GM19468 (cell line): ENCODE measurements around the gene GNAS-AS1.

Experiments used
- ATAC-seq: cut with Tn5 transposase; IDR thresholded peaks from one replicate; pipeline ENCODE4 v1.9.1; 2021; ENCODE audit warnings: mild to moderate bottlenecking, moderate library complexity, moderate number of reproducible peaks; ENCODE audit not compliant: unreplicated experiment; ENCODE audit errors: extremely low read depth

GNAS-AS1 gene

DNA sequence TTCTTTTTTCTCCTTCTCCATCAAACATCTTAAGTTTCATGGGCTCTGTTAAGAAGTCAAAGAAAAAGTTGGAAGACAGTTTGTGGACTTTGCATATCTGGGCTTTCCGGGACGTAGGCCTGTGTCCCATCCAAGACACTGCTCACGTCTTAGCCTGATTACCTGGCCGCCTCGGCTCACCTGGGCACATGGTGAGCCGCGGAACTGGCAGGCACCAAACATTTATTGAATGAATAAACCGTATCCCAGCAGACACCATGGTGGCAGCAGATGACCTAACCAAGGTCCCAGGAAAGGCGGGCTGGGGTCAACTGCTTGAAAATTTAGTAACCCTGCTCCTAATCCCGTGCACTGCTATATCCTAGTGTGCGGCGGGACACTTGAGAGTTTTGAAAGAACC is 37.4 kb upstream of the GNAS-AS1 start:
- ATAC-seq, result no peak

DNA sequence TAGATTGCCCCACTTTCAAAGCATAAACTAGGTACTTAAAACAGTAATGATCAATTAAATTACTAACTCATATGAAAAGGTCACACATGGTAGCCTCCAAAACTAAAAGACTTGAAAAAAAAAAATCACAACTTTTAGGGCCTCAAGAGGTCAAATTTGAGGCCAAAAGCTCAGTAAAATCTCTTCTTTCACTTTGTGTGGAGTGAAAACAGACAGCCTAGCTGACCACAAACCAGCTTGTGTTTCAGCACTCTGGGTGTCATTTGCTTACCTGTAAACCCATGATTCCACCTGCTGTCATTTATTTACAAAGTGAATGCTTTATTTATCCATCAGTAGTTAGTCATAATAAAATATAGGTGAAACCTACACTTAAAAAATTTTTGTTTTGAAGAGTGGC is 35.8 kb upstream of the GNAS-AS1 start:
- ATAC-seq, result no peak

GRCh38 chr20:58884966-58885365 is 34.3 kb upstream of the GNAS-AS1 start:
- ATAC-seq, result no peak

DNA sequence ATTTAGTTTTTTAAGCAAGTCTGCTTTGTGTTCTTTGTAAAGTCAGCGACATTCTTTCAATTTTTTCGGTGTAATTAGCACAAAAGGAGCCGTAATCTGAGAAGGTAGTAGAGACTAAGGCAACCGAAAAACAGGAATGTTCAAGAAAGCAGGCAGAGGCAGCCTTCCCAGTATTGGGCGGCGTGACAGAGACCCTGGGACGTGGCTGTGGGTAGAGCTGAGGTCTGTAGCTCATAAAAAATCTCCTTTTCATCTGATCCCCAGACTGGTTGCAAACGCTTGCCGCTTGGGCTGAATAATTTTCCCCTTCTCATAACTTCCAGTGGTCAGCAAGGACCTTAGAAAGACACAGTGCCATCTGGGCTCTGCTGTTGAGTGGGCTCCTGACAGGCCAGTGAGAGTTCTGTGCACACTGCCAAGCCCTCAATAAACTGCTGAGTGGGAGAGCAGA is 32.6 kb upstream of the GNAS-AS1 start:
- ATAC-seq, result no peak

- ATAC-seq, result no peak
Measured at GRCh38 chr20:58882704-58883089, 32.0 kb upstream of the GNAS-AS1 start.

DNA sequence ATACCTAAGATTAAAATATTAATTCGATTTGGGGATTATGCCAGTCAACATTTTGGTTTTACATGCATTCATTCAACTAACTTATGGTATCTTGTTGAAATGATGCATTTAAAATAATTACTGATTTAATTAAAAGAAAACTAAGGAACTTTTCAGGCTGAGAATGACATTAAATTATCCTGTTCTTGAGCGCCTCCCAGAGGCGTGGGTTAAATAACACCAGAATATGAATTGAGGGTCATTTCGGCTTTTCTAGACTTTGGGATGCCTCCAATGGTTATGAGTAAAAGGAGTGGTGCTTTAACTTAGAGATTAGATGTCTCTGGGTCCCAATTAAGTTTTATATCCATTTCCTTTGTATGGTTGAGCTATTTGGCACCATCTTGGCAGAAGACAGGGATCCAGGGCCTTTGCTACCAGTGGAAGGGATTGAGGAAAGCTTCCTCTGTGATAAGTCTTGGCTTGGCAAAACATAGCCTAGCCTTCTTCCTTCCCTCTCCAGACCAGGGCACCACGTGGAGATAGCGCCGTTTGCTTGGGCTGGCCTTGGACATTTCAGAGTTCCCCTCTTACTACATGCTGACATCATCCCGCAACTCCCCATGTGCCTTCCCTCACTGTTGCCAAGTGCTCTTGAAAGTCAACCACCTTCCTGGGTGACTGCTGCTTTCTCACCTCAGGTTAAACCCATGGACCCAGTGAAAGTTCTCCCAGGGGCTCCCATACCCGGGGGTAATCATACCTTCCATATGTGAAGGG is 30.5 kb upstream of the GNAS-AS1 start:
- ATAC-seq, result no peak

DNA sequence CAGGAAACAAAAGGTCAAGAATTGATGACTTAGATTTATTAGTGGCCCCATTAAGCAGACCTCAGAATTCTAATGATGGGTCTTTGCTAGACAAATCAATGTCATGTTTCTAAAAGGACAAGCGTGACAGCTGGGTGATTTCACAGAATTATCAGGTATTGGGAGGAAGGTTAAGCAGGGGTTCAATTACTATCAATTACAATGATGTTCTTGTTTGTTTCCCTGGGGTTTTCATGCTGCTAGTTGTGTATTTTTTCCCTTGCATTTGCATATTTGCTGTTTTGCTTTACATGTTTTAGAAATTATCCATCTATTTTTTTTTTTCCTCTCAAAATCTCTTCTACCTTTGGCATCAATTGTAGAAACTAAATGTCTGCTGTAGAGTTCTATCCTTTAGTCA is 29.7 kb upstream of the GNAS-AS1 start:
- no peak for ATAC-seq

DNA sequence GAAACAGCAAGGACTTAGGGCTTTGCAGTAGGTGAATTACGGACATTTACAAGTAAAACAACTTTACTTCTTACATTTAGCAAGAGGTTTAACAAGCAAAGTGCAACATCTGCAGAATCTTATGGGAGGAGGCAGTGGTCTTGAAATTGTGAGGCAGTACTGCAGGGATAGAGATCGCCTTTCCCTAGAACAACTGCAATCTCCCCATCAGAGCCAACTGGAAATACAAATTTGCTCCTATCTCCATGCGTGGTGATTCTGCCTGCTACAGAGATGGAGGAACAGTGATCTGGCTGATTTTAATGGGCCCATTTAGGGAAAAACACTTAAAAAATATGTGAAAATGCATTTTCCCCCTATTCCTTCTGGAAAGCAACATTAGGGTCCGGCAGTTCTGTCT is 27.7 kb upstream of the GNAS-AS1 start:
- no peak for ATAC-seq

DNA sequence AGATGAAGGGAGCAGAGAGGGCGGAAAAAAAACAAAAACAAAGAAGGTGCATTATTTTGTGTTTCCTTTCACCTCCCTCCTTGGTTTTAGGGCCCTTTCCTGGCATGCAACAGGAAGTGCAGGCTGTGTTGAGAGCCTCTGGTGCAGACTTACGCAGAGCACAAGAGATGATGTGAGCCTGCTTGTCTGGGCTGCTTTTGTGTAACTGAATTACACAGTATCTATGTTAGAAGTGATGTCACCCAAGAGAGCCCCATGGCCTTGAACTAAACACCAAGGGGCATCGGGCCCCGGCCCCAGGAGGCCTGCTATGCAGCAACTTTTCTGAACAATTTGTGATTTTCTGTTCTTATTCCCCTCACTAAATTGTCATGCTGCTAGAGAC is 27.3 kb upstream of the GNAS-AS1 start:
- ATAC-seq, result no peak

GRCh38 chr20:58877050-58877975 is 26.6 kb upstream of the GNAS-AS1 start:
- ATAC-seq, result no peak

- ATAC-seq, result no peak
Measured at GRCh38 chr20:58876437-58876836, 25.7 kb upstream of the GNAS-AS1 start.

DNA sequence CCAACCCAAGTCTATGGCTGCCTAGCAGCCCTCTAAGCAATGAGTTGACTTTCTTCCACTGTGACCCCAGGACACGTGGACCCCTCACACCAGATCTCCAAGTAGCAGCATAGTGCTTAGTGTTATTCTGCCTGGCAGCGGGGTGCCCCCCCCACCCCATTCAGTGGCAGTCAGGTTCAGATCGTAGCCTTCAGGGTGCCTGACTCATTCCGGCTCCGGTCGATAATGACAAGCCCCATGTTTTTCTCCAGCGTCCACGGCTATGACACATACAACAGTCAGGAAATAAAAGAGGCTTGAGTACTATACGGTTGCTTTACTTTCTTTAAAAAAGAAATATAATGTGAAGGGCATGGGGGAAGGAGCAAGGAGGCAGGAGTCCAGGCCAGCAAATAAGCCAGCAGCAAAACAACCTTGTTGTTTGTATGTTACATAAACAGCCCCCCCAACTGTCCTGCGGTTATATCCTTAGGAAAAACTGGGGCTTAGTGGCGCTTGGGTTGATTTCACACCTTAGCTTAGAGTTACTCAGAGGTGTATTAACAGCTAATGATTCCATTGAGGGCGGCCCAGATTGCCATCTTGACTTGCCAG is 24.9 kb upstream of the GNAS-AS1 start:
- no peak for ATAC-seq

- ATAC-seq, result no peak
Measured at GRCh38 chr20:58875111-58875510, 24.4 kb upstream of the GNAS-AS1 start.

DNA sequence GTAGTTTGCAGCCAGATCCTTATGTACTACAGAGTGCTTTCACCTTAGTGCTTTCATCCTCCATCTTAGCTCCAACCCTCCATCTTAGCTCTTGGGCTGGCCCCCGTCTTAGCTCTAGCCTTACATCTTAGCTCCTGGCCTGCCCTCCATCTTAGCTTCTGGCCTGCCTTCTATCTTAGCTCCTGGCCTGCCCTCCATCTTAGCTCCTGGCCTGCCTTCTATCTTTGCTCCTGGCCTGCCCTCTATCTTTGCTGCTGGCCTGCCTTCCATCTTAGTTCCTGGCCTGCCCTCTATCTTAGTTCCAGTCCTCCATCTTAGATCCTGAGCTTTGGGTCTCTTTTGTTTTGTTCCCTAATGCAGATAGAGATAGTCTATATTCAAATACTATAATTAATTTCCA is 23.8 kb upstream of the GNAS-AS1 start:
- no peak for ATAC-seq

DNA sequence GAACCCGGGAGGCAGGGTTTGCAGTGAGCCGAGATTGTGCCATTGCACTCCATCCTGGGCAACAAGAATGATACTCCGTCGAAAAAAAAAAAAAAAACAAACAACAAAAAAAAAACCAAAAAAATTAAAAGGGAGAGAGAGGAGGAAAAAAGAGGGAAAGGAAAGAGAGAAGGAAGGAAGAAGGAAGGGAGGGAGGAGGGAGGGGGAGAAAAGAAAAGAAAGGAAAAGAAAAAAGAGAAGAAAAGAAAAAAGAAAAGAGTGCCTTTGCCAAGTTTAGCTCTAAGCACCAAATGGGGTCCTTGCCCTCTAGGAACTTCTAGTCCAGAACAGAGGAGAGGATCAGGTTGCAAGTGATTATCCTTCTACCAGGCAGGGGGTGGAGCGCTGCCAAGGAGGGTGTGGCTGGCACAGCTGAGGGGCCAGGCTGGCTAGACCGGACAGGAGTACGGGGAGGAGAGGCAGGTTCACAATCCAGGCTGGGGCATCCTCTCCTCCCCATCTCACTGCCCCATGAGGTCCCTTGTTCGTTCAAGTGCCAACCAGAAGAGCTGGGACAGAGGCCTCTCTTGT is 20.9 kb upstream of the GNAS-AS1 start:
- no peak for ATAC-seq

- no peak for ATAC-seq
Measured at GRCh38 chr20:58870293-58871014, 19.8 kb upstream of the GNAS-AS1 start.

- ATAC-seq, result no peak
Measured at GRCh38 chr20:58869662-58870227, 19.0 kb upstream of the GNAS-AS1 start.

- no peak for ATAC-seq
Measured at GRCh38 chr20:58868795-58869194, 18.1 kb upstream of the GNAS-AS1 start.

DNA sequence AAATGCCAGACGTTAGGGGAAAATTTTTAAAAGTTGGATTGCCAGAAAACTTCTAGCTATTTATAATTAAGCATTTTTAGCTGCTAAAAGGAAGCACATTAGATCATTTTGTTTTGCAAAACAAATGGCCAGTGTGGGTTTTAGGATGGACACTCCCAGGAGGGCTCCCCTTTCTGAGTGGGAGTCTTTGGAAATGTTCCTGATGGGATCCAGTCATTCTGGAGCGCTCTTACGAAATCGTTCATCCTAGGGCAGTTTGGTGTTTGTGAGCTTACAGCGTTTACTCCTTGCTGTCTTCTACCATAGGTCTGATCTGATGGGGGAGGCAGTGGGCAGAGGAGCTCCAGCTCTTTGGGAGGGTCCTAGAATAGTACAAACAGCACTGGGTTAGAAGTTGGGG is 16.5 kb upstream of the GNAS-AS1 start:
- ATAC-seq, result no peak

GRCh38 chr20:58865843-58866242 is 15.1 kb upstream of the GNAS-AS1 start:
- ATAC-seq, result no peak
